ENCODE results near the gene VARS2.

- TF ChIP-seq ZFP3 (CRISPR knock-in tag; IDR thresholded peaks at IDR 0.05) (no peak), GLIS3 (CRISPR knock-in tag; IDR thresholded peaks at IDR 0.05) (no peak), PATZ1 (CRISPR knock-in tag; IDR thresholded peaks at IDR 0.05; ENCODE audit: borderline replicate concordance) (no peak), CSDC2 (CRISPR knock-in tag; IDR thresholded peaks at IDR 0.05) (no peak), CSRNP3 (CRISPR knock-in tag; IDR thresholded peaks at IDR 0.05) (no peak), PPARA (CRISPR knock-in tag; IDR thresholded peaks at IDR 0.05; ENCODE audit: borderline replicate concordance) (no peak), RARB (CRISPR knock-in tag; IDR thresholded peaks at IDR 0.05) (no peak), ESRRG (CRISPR knock-in tag; IDR thresholded peaks at IDR 0.05) (no peak), TSHZ2 (CRISPR knock-in tag; IDR thresholded peaks at IDR 0.05) (no peak)
Measured at GRCh38 chr6:30942338-30943060, 28.5 kb downstream of the VARS2 start.

All from SK-N-SH treated with all-trans-retinoic acid at 6 μM for 48 hours (cell line).